Measurements from ENCODE around the gene WDR70.
"Not testable (repeated sequence)": the region's sequence is repeated elsewhere in the genome, so short reads cannot be mapped to it uniquely, and the experiment has no call there.

WDR70 gene

DNA sequence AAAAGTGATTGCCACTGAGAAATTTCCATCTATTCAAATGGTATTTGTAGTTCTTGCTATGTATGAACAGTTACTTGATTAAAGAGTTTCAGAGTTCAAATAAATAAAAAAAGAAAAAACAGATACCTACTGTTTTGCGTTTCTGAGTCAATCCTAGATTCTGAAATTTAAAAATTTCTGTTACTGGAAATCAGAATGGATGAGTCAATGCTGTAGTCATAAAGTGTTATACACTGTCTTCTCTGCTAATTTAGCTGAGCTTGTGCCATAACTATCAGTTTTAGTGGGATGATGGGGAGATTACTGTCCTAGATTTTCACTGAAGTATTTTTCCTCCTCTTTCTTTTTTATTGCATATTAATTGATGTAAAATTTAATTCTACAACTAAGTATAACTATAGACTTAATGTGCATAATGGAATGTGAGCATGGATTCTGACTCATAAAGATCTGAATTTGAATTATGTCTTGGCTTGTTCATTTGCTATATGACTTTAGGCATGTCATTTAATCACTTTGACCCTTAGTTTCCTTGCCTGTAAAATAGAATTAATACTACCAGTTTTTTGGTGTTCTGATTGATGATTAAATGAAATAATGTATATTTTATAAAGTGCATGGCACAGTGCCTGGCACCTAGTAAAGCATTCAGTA lies 75.4 kb downstream of the WDR70 start:
- not testable (repeated sequence) for DNase-seq

DNA sequence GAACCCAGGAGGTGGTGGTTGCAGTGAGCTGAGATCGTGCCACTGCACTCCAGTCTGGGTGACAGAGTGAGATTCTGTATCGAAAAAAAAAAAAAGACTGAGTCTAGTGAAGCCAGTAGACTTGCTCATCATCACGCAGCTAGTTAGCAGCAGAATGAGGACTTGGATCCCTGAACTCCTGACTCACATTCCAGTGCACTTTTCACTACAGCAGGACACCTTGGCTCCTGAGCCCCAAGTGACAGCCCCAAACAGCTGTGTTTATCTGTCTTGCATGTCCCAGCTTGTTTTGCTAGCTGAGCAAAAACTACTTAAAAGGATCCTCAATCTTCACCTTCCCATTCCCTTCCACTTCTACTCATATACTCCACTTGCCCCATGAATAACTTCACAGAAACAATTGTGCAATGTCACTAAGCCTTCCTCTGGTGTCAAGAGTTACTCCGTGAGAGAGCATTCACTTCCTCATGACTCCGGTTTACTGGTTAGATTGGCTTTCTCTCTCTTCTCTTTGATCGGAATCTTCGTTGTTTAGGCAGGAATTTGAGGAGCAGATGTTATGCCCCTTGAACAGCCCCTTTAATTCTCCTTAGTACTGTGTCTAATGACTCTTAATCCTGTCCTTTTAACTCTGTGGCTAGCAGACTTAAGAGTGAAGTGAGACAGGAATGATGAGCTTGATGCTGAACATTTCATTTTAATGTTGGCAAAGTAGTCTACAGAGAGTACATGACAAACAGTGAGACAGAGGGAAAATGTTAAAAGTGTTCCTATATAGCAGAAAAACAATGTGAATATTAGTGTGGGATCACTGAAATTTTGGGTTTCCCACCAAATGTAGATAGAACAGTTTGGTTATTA lies 84.3 kb downstream of the WDR70 start:
- peak; percentile 36 for DNase-seq

DNA sequence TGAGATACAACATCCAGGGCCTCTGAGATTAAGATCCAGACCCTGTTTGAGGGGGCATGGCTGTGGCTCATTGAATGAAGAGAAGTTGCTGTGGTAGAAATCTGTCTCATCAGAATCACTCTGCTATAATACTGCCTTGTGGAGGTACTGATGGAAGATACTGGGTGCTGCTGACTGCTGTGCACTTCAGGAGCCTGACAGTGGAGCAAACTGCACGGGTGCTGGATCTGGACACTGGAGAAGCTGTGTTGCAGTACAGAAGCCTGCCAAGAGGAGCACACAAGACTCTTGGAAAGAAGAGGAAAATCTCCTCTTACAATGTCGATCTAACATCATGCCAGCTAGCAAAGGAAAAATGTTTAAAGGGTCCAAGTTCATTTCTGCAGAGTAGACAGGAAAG lies 85.5 kb downstream of the WDR70 start:
- not testable (repeated sequence) for DNase-seq

DNA sequence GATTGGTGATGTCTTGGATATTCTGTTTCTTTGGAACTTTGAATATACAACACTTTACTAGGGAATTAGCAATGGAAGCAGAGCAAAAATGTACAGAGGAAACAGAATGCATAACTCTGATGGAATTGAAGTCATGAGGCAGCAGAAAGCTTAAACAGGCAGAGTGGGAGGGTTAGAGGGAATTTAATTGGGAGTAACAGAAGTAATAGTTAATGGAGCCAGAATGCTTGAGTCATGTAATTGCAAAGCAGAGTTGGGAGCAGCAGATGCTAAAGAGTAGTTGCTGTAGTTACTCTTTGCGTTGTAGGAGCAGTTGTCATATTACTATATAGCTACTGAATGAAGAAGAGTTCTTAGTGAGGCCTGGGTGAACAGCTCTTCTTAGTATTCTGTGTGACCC lies 90.3 kb downstream of the WDR70 start:
- DNase-seq: peak; percentile 17

DNA sequence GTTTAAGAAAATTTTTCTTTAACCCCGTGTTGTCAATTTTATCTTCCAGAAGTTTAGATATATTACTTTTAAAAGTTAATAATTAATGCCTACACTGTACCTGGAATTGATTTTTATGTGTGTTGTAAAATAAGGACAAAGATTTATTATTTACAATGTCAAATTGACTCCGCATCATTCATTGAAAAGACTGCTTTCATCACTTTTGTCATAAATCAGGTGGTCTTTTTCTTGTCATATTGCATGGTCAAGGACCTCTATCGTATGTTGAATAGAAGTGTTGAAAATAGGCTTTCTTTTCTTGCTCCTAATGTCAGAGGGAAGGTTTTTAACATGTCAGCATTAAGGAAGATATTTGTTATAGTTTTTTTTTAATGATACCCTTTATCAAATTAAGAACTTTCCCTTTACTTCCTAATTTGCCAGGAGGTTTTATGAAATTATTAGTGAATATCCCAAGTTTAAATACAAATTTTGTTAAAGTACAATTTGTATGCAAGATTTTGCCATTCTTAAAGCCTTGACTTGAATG lies 92.6 kb downstream of the WDR70 start:
- no peak for DNase-seq

DNA sequence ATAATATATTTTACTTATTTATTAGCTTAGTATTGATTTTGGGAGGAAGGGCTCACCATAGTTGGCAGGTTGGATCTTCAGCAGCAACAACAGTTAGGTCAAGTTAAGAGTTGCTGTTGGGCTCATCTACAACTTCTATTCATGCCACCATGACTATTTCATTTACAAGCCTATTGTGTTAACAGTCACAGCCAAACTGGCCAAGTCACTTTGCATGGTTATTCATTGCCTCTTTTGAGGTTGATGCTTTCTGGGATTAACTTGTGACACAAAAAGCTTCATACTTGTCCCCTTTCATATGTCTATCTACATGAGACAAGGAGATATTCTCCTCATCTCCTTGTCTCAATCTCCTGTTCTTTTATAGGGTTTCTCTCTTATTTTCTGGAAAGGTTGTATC lies 98.3 kb downstream of the WDR70 start:
- no peak for DNase-seq

DNA sequence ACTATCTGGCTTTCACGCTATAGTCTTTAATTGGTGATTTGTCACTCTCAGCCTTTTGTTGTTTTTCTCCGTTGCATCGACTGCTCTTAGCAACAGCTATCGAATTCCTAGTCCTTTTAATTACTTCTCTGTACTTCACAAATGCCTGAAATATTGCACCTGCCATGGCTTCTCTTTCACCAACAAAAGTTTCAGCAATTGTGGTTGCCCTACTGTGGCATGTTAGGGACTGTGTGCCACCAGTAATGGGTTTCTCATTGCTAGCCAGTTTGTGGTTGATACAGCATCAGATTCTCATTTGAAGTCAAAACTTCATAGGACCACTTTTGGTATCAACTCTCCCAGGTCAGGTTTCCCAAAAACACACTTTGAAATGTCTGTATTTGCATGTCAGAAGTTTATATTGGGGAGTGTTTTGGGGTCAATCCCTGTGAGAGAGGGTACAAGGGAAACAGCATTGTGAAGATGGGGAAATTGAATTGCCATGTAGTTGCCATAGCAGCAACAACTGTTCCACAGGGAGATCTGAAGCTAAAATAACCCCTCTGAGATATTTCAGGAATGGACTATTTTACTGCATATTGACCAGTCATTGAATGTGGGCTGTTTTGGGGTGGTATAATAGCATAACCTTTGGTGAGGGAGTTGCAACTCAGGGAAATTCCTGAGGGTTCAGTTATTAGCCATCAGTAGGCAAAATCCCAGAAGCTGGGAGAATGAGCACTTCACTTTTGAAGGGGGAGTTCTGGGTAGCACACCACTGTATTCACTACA lies 99.2 kb downstream of the WDR70 start:
- no peak for DNase-seq

DNA sequence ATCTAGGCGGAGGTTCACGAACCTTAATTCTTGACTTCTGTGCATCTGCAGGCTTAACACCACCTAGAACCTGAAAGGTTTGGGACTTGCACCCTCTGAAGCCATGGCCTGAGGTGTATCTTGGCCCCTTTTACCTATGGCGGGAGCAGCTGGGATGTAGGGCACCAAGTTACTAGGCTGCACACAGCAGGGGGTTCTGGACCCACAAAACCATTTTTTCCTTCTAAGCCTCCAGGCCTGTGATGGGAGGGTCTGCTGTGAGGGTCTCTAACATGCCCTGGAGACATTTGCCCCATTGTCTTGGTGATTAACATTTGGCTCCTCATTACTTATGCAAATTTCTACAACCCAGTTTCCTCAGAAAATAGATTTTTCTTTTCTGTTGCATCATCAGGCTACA lies 102.3 kb downstream of the WDR70 start:
- not testable (repeated sequence) for DNase-seq

DNA sequence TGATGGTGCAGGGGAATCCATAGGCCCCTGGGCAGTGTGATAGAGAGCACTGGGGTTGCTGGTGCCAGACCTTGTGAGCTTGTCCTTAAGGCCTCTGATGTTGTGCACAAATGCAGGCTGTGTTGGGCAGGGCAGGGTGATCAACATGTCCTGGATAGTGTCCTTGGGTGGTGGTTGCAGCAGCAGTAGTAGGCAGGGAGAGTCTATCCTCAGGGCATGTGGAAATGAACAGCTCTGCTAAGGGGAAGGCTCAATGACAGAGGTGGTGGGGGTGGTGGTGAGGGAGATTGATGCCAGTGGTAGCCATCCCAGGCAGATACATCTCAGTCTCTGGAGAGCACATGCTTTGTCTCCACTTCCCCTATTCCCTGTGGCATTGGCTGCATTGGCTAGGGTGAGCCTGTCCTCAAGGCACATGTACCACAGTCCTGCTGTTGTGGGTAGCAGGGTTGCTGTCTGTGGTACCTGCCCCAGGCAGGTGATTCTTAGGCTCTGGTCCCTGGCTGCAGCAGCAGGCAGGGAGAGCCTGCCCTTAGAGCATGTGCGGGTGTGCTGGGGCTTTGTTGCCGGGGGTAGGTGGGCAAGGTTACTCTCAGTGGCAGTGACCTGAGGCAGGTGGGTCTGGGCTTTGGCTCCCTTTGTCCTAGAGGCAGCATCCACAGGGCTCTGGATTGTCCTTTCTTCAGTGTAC lies 111.1 kb downstream of the WDR70 start:
- no peak for DNase-seq

DNA sequence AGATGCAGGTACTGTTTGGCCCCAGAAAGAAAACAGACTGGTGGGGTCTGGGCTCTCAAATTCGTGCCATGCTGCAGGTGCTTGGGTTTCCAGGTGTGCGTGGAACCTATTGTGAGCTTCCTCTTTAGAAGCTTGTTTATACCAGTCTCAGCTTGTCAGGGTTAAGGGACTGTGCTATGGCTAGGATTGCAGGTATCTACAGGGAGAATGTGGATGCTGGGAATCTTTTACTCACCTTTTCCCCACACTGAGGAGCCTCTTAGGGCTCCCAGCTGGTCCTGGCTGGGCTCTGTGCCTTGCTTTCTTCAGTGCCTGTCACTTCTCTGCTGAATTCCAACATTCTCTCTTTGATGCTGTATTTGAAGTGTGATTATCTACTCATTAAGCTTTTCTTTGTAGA lies 111.8 kb downstream of the WDR70 start:
- no peak for DNase-seq

DNA sequence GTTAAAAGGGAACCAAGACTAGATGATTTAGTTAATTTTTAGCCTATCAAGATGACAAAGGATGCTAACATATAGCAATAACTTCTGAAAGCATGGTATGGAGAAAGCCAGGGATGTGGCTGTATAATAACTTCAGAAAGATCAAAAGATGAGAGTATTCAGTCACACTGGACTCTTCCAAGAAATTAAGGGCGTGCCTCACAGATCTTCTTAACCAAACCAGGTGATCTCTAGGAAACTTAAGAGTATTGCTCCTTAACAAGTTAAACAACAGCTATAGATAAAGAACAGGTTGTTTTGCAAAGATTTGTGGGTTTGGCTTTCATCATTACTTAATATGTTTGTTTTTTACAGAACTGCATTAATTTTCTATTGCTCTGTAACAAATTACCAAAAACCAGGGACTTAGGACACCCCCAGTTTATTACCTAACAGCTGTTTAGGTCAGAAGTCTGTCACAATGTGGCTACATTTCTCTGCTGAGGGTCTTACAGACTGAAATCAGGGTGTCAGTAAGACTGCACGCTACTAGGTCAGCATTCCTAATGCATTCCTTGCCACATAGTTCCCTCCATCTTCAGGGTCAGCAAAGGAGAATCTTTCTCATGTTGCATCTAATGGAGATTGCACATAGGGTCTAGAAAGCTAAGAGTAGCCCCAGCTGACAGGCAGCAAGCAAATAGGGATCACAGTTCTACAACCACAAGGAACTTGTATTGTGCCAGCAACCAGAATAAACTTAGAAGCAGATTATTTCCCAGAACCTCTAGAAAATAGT lies 113.8 kb downstream of the WDR70 start:
- DNase-seq: no peak

DNA sequence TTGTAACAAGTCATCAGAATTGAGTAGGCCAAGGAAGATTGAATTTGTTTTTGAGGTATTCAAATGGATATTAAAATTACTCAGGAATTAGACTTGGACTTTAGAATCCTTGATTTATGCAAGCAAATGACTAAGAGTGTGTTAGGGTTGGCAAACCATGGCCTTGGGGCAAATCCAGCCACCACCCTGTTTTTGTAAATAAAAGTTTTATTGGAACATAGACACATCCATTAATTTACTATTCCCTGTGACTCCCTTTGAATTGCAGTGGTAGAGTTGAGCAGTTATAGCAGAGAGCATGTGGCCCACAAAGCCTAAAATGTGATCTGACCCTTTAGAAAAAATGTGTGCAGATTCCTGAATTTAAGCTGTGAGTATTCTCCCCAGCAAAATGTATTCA lies 115.6 kb downstream of the WDR70 start:
- no peak for DNase-seq

DNA sequence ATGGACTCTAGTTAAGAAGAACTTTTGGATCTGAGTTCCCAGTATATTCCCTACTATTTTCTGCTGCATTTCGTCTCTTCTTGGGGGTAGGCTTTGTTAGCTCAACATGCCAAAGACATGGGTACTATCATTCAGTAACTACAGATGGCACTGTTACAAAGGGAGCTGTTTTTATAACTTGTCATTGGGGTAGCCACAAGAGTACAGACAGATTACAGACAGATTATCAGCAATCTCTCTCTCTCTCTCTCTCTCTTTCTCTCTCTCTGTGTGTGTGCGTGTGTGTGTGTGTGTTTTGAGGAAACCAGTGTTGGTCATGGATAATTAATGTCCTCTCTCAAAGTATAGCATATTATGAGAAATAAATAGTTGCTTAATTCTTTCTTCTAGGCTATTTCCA lies 116.1 kb downstream of the WDR70 start:
- DNase-seq: peak; percentile 37

DNA sequence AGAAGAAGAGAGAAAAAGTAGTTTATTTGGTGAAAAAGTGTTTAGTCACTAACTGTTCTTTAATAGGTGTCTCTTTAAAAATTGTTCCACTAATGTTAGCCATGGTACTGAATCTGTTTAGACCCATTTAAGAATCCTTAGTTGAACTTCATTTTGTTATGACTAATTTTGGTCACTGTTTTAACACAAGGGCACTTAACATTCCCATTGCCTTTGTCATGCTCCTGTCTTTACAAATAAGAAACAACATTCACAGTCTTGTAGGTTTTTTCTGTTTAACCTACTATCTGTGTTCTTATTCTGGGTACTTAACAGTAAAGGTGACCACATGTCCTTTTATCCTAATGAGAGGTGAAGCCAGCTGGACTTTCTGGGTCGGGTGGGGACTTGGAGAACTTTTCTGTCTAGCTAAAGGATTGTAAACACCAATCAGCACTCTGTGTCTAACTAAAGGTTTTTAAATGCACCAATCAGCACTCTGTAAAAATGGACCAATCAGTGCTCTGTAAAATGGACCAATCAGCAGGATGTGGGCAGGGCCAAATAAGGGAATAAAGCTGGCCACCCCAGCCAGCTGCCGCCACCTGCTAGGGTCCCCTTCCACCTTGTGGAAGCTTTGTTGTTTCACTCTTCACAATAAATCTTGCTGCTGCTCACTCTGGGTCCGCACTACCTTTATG lies 116.7 kb downstream of the WDR70 start:
- DNase-seq: no peak

DNA sequence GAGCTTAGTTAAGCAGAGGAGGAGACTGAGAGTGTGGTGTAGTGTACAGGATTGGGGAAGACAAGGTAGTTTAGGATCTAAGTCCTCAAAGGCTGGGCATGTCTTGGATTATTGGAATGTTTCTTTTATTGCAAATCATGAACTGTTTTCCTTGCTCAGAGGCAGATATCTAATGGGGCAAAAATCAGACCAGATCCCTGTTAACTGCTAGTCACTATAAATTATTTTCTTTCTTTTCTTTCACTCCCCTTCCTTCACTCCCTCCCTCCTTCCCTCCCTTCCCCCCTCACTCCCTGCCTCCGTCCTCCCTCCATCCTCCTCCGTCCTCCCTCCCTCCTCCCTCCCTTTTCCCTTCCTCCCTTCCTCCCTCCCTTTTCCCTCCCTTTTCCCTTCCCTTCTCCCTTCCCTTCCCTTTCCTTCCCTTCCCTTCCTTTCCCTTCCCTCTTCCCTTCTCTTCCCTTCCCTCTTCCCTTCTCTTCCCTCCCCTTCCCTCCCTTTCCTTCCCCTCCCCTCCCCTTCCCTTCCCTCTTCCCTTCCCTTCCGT lies 117.9 kb downstream of the WDR70 start:
- no peak for DNase-seq

DNA sequence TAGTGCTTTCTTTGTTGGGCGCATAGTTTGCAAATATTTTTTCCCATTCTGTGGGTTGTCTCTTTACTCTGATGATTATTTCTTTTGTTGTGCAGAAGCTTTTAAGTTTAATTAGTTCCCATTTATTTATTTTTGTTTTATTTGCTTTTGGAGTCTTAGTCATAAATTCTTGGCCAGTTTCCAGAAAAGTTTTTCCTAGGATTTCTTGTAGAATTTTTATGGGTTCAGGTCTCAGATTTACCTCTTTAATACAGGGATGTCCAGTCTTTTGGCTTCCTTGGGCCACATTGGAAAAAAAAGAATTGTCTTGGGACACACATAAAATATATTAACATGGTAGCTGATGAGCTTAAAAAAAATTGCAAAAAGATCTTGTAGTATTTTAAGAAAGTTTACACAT lies 122.0 kb downstream of the WDR70 start:
- DNase-seq: no peak

DNA sequence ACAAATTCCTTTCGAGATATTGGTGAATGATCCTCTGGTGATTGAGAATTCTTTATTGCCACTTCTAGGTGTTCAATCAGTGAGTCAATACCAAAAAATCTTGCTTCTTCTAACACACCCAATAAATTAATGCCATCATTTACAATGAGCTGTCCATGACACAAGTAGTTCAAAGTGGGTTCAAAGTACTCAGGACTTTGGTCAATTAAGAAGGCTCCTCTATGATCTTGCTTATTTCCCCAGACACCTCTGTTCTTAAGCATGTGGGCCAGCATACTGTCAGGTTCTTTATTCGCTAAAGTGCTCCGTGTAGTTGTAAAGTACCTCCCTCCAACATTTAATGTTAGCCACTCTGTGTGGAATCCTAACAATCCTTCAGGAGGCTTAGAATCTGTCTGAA lies 127.1 kb downstream of the WDR70 start:
- DNase-seq: no peak

DNA sequence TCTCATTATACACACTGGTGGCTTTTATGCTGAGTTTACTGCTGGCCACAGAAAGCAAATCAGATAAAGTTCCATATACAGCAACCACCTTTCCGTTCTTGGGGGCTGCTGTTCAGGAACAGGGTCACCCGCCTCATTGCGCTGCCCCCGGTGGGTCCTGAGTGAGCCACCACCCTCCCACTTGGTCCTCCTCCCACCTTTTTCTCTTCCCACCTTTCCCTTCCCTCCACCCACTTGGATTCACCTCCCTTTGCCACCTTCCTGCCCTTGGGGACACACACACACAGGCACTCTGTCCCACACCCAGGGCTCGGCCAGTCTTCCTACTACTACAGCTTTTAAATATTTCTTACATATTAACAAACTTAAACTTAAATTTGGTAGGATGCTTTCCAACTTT lies 127.6 kb downstream of the WDR70 start:
- no peak for DNase-seq

DNA sequence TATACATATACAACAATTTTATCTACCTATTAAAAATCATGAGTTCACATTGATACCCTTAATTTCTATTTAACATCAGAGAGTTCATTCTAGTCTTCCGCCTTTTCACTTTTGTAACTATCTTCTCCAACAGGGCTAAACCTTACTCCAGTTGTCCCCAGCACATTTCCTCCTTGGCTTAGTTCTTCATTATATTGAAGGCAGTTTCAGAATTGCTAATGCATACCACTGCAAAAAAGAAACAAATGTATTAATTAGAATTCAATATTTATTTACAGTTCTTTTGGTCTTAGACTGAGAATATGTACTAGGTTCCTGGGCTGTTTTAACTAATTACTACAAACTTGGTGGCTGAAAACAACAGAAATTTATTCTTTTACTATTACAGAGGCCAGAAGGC lies 132.5 kb downstream of the WDR70 start:
- DNase-seq: no peak

DNA sequence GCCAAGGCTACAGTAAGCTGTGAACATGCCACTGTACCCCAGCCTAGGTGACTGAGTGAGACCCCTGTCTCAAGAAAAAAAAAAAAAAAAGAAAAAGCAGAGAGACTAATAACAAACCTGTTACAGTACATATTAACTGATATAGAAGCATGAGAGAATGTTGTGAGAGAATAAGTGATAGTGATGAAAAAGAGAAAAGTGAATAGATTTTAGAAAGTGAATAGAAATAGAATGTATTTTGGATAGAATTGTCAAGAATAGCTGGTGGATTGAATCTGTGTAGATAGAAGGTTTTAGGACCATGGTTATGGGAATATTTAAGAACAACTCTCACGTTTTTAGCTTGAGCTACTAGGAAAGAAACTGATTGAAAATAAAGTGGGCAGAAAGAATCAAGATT lies 135.8 kb downstream of the WDR70 start:
- DNase-seq: no peak

DNA sequence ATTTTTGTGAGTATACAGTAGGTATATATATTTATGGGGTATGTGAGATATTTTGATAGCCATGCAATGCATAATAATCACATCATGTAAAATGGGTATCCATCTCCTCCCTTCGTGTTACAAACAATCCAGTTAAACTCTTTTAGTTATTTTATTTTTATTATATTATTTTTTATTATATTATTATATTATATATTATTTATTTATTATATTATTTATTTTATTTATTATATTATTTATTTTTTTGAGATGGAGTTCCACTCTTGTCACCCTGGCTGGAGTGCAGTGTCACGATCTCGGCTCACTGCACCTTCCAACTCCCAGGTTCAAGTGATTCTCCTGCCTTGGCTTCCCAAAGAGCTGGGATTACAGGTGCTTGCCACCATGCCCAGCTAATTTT lies 138.6 kb downstream of the WDR70 start:
- DNase-seq: no peak

Data from NCI-H2171 treated with DMSO at 0.1 percent for 48 hours (cell line).